ENCODE data around the gene CHL1. TPM values are rescaled to one million over a fixed set of nuclear protein-coding genes. Genes with fewer than 3 reads are reported as not detected.

The CHL1 gene
- total RNA-seq (2022; extraction: Qiagen RNA extraction) = 0.06 to 0.09 TPM in 2 of 5 replicates, not detected in the others

GRCh38 chr3:196311-197148, at the start of gene CHL1:
Gene CHL1, plus strand, starts transcription at chr3:196763. Its CDS starts 123,014 bp downstream, at chr3:319777.

